ENCODE results near the gene EDN2. TPM values are rescaled to one million over a fixed set of nuclear protein-coding genes. Genes with fewer than 3 reads are reported as not detected.
A peak's percentile ranks its signal among the peaks of the same experiment; 100 is the strongest.

The EDN2 gene
- total RNA-seq, 1 donor from 2014 or later: 0.80 TPM

GRCh38 chr1:41494351-41495209 lies 10.1 kb upstream of the EDN2 start:
- no peaks in the 10 kb centered on the region for H3K36me3 Mint-ChIP-seq (ENCODE audit: low read depth)
- peak overlapping the region; percentile 8 for H3K27ac Mint-ChIP-seq (ENCODE audit: unreplicated experiment)
- TF ChIP-seq CTCF (IDR thresholded peaks at IDR 0.05): no peak
- no peaks in the 10 kb centered on the region for H3K27me3 Mint-ChIP-seq (ENCODE audit: low read depth)
- no peak overlapping the region for H3K4me3 Mint-ChIP-seq (ENCODE audit: unreplicated experiment)
- DNase-seq (ENCODE audit: low spot score): no peak
- no peaks in the 10 kb centered on the region for H3K9me3 Mint-ChIP-seq (ENCODE audit: low read depth)
- H3K4me1 Mint-ChIP-seq (ENCODE audit: low read depth): peaks cover 67% of the 10 kb centered on the region

- no peak for TF ChIP-seq CTCF (IDR thresholded peaks at IDR 0.05)
- Mint-ChIP-seq H3K4me3 (ENCODE audit: unreplicated experiment) (no peak overlapping the region), H3K27me3 (ENCODE audit: low read depth) (no peaks in the 10 kb centered on the region), H3K4me1 (ENCODE audit: low read depth) (peaks cover 59% of the 10 kb centered on the region), H3K9me3 (ENCODE audit: low read depth) (no peaks in the 10 kb centered on the region), H3K27ac (ENCODE audit: unreplicated experiment) (no peak overlapping the region), H3K36me3 (ENCODE audit: low read depth) (no peaks in the 10 kb centered on the region)
- DNase-seq (ENCODE audit: low spot score): no peak
These were observed 9.3 kb upstream of the EDN2 start for GRCh38 chr1:41493626-41494350.

GRCh38 chr1:41493117-41493536 lies 8.6 kb upstream of the EDN2 start:
- no peak for TF ChIP-seq CTCF (IDR thresholded peaks at IDR 0.05)
- H3K9me3 Mint-ChIP-seq (ENCODE audit: low read depth): no peaks in the 10 kb centered on the region
- peak overlapping the region; percentile 27 for H3K27ac Mint-ChIP-seq (ENCODE audit: unreplicated experiment)
- H3K36me3 Mint-ChIP-seq (ENCODE audit: low read depth): no peaks in the 10 kb centered on the region
- DNase-seq (ENCODE audit: low spot score): no peak
- H3K4me1 Mint-ChIP-seq (ENCODE audit: low read depth): peaks cover 55% of the 10 kb centered on the region
- H3K27me3 Mint-ChIP-seq (ENCODE audit: low read depth): no peaks in the 10 kb centered on the region
- no peak overlapping the region for H3K4me3 Mint-ChIP-seq (ENCODE audit: unreplicated experiment)

- H3K4me3 Mint-ChIP-seq (ENCODE audit: unreplicated experiment): no peak overlapping the region
These were observed 7.9 kb upstream of the EDN2 start for GRCh38 chr1:41492341-41492848.

More at GRCh38 chr1:41492341-41492848, 7.9 kb upstream of the EDN2 start:
- no peaks in the 10 kb centered on the region for H3K9me3 Mint-ChIP-seq (ENCODE audit: low read depth)
- no peak overlapping the region for H3K27ac Mint-ChIP-seq (ENCODE audit: unreplicated experiment)
- no peaks in the 10 kb centered on the region for H3K36me3 Mint-ChIP-seq (ENCODE audit: low read depth)
- TF ChIP-seq CTCF (IDR thresholded peaks at IDR 0.05): peak; percentile 78
- no peaks in the 10 kb centered on the region for H3K27me3 Mint-ChIP-seq (ENCODE audit: low read depth)
- no peak for DNase-seq (ENCODE audit: low spot score)
- H3K4me1 Mint-ChIP-seq (ENCODE audit: low read depth): peaks cover 52% of the 10 kb centered on the region

Data from chondrocyte (in vitro differentiated cells).